ENCODE data around the gene USH2A. TPM values are rescaled to one million over a fixed set of nuclear protein-coding genes. Genes with fewer than 3 reads are reported as not detected.

Gene USH2A
- total RNA-seq, 4 donors from 2014 or later, result under 0.01 to 1.9 (median under 0.01) TPM

GRCh38 chr1:216044538-216044937 is 378.7 kb downstream of the USH2A start:
- intact Hi-C loops (cut with DNase I), result no loop called here
- 96% methylated on average over 2 of the region's 2 CpGs for WGBS
- no peaks in the 10 kb centered on the region for H3K9me3 ChIP-seq
- TF ChIP-seq POLR2AphosphoS5 (IDR thresholded peaks at IDR 0.05) (no peak), POLR2A (IDR thresholded peaks at IDR 0.05; ENCODE audit: low read depth) (no peak), EP300 (IDR thresholded peaks at IDR 0.05) (no peak)
- no peaks in the 10 kb centered on the region for H3K27me3 ChIP-seq
- no peak for DNase-seq (ENCODE audit: extremely low spot score)
- no peaks in the 10 kb centered on the region for H3K36me3 ChIP-seq
- H3K4me1 ChIP-seq, result no peaks in the 10 kb centered on the region
- no peak overlapping the region for H3K4me3 ChIP-seq
- no peak overlapping the region for H3K27ac ChIP-seq (replicated peaks in 1 of 4)

- intact Hi-C loops (cut with DNase I), result no loop called here
- Histone ChIP-seq H3K27me3 (no peaks in the 10 kb centered on the region), H3K36me3 (no peaks in the 10 kb centered on the region), H3K27ac (replicated peaks in 1 of 4) (no peak overlapping the region), H3K9me3 (peaks cover 0 to 6% (median 0%) of the 10 kb centered on the region in 4 donors), H3K4me1 (no peaks in the 10 kb centered on the region), H3K4me3 (no peak overlapping the region)
- no peak for DNase-seq (ENCODE audit: extremely low spot score)
- TF ChIP-seq CTCF (IDR thresholded peaks at IDR 0.05), result no peak
- no peak for TF ChIP-seq EP300 (IDR thresholded peaks at IDR 0.05)
- no peak for TF ChIP-seq POLR2AphosphoS5 (IDR thresholded peaks at IDR 0.05)
- no peak for TF ChIP-seq POLR2A (IDR thresholded peaks at IDR 0.05; ENCODE audit: low read depth)
- whole genome bisulfite sequencing, result 80% methylated on average over 3 of the region's 3 CpGs
Measured at GRCh38 chr1:216034506-216034905, 388.7 kb downstream of the USH2A start.

DNA sequence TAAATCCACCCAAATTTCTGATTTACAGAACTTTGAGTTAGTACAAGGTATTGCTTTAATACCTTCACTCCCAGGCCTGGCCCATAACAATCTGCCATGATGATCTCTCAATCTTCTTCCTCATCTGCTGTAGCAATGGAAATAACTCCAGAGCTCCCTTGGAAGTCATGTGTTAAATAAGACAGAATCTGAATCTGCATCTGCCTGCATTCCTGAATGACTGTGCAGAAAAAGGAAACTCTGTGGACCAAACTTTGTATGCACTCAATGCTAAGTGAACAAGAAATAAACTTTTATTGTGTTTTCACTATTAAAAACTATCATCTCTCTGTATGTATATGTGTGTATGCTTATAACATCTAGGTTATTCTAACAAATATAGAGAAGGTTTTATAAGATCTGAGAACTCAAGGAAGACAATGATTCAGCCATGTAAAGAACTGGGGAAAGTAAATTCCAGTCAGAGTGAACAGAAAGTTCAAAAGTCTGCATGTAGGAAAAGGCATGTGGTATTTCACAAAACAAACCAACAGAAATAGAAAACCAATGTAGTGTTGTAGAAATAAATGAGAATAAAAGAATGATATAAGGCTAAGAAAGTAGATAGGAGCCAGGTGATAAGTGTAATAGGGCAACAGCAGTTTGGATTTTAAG is 390.2 kb downstream of the USH2A start:
- no peak for DNase-seq (ENCODE audit: extremely low spot score)
- no peaks in the 10 kb centered on the region for H3K27me3 ChIP-seq

DNA sequence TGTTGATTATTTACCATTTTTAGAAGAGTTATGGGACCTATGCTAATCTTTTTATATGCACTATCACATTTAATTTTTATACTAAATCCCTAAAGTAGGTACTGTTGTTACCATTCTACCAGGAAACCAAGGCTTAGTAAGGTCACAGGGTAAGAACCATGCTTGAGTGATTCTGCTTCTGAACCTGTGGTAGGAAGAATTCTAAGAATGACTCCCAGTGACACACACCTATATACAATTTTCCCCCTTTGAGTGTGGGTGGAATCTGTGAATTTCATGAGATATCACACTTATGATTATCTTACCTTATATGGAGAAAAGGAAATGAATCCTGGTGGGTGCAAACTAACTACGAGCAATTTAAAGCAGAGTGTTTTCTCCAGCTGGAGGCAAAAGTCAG is 391.0 kb downstream of the USH2A start:
- WGBS, result 85% methylated on average over 1 of the region's 1 CpG
- Histone ChIP-seq H3K27me3 (no peaks in the 10 kb centered on the region), H3K27ac (replicated peaks in 1 of 4) (no peak overlapping the region), H3K4me1 (no peaks in the 10 kb centered on the region), H3K4me3 (no peak overlapping the region), H3K36me3 (no peaks in the 10 kb centered on the region), H3K9me3 (peaks cover 0 to 5% (median 0%) of the 10 kb centered on the region in 4 donors)
- intact Hi-C loops (cut with DNase I), result no loop called here
- TF ChIP-seq POLR2AphosphoS5 (IDR thresholded peaks at IDR 0.05), result no peak
- no peak for TF ChIP-seq POLR2A (IDR thresholded peaks at IDR 0.05; ENCODE audit: low read depth)
- TF ChIP-seq EP300 (IDR thresholded peaks at IDR 0.05), result no peak
- TF ChIP-seq CTCF (IDR thresholded peaks at IDR 0.05), result no peak
- no peak for DNase-seq (ENCODE audit: extremely low spot score)

More for the DNA sequence above, 390.2 kb downstream of the USH2A start:
- TF ChIP-seq CTCF (IDR thresholded peaks at IDR 0.05) (no peak), EP300 (IDR thresholded peaks at IDR 0.05) (no peak), POLR2A (IDR thresholded peaks at IDR 0.05; ENCODE audit: low read depth) (no peak), POLR2AphosphoS5 (IDR thresholded peaks at IDR 0.05) (no peak)
- no peaks in the 10 kb centered on the region for H3K36me3 ChIP-seq
- H3K9me3 ChIP-seq, result peaks cover 0 to 6% (median 0%) of the 10 kb centered on the region in 4 donors
- H3K27ac ChIP-seq (replicated peaks in 1 of 4), result no peak overlapping the region
- no peaks in the 10 kb centered on the region for H3K4me1 ChIP-seq
- intact Hi-C loops (cut with DNase I), result no loop called here
- no peak overlapping the region for H3K4me3 ChIP-seq

DNA sequence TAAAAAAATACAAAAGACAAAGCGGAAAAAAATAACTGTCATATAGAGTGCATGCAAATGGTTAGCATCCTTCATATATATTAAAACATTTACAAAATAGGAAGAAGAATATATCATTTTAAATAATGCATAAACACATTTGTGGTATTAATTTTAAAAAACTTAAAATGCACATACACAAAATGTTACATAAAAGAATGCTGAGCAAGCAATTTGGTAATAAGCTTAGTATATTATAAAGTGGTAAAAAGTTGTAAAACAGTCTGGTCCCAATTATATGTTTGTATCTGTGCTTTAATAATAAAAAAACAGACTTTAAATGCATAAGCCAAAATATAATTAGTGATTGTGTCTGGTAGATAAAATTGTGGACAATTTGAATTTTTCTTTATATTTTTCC is 394.6 kb downstream of the USH2A start:
- H3K4me3 ChIP-seq, result no peak overlapping the region
- WGBS, result 98% methylated on average over 1 of the region's 1 CpG
- no peak for TF ChIP-seq POLR2A (IDR thresholded peaks at IDR 0.05; ENCODE audit: low read depth)
- TF ChIP-seq EP300 (IDR thresholded peaks at IDR 0.05), result no peak
- TF ChIP-seq POLR2AphosphoS5 (IDR thresholded peaks at IDR 0.05), result no peak
- TF ChIP-seq CTCF (IDR thresholded peaks at IDR 0.05), result no peak
- intact Hi-C loops (cut with DNase I), result no loop called here
- no peaks in the 10 kb centered on the region for H3K27me3 ChIP-seq
- no peaks in the 10 kb centered on the region for H3K36me3 ChIP-seq
- H3K4me1 ChIP-seq, result no peaks in the 10 kb centered on the region
- no peak for DNase-seq (ENCODE audit: extremely low spot score)
- no peaks in the 10 kb centered on the region for H3K9me3 ChIP-seq
- H3K27ac ChIP-seq (replicated peaks in 1 of 4), result no peak overlapping the region
